22Rv1 (cell line): ENCODE data around the gene IKZF1.

Experiments
- H3K27ac ChIP-seq: fragments of 450-650 bp; 2 replicates; pipeline ENCODE4 v1.5.1; 2017
- CTCF ChIP-seq: fragments of 450-650 bp; IDR thresholded peaks from 2 replicates; pipeline ENCODE4 v1.5.1; 2017; ENCODE audit warnings: mild to moderate bottlenecking
- ZFX ChIP-seq: fragments of 450-650 bp; IDR thresholded peaks from 2 replicates; pipeline ENCODE4 v1.6.1; 2017; ENCODE audit warnings: antibody characterized with exemption, borderline replicate concordance

The IKZF1 gene

DNA sequence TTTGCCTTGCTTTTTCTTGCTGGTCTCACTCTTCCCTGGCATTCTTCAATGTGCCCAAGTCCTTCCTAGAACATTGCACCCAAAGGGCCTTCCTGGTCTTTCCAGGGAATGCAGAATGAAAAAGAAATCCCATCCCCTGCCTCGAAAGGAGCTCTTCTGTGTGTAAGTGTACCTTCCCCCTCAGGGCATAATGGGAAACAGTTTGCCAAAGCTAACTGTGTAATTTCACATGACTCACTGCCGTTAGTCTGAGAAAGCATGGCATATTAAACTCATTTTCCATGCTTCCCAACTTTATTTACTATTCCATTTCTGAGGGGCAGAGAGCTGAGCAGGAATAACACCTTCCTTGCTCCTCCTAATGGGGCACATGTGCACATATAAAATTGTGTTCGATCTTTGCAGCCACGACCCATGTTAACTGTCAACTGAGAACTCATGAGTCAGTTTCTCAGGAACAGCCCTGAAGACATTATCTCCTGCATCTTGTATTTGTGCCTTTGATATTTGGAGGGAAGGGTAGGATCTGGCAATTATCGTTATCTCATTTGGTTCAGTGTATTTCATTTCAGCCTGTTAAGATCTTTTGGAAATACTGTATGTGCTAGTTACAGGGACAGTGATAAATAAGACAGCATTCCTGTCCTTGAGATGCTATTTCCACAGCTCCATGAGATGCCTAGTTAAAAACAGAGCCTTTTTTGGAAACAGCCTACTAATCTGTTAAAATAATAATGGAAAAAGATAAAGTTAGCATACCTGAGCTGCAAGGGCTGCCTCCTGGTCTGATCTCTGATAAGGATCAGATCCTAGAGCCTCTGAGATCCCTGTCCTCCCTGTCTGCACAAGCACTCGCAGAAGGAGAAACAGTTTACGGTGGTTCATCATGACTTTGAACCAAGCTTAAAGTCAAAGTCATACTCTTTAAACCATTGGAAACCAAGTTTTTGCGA is 42.3 kb downstream of the IKZF1 start:
- TF ChIP-seq ZFX (no peak), CTCF (no peak)

DNA sequence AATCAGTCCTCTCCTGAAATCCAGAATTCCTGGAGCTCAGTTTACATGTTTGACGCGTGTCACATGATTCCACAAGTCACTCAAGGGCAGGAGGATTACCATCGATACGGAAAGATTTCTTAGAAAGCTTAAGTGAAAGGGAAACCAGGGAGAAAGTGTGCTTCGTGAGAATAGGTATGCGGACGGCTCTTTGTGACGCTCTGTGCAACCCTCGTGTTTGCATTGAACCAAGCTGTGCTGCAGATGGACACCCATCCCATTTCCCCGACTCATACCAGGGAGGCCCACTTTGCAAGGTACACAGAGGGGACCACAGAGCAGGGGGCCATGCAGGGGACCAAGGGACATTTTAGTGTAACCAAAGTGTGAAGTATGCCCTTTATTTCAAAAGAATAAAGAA is 43.2 kb downstream of the IKZF1 start:
- no peak overlapping the region for H3K27ac ChIP-seq
- TF ChIP-seq CTCF (no peak), ZFX (no peak)

More for the DNA sequence above, 42.3 kb downstream of the IKZF1 start:
- no peak overlapping the region for H3K27ac ChIP-seq

- H3K27ac ChIP-seq: no peak overlapping the region
- TF ChIP-seq ZFX: no peak
- no peak for TF ChIP-seq CTCF
Measured at GRCh38 chr7:50348469-50349162, 44.1 kb downstream of the IKZF1 start.

- TF ChIP-seq ZFX (no peak), CTCF (no peak)
- H3K27ac ChIP-seq: no peak overlapping the region
Measured at GRCh38 chr7:50349399-50349798, 44.9 kb downstream of the IKZF1 start.

- TF ChIP-seq ZFX (no peak), CTCF (no peak)
- no peak overlapping the region for H3K27ac ChIP-seq
Measured at GRCh38 chr7:50349963-50350944, 45.7 kb downstream of the IKZF1 start.

DNA sequence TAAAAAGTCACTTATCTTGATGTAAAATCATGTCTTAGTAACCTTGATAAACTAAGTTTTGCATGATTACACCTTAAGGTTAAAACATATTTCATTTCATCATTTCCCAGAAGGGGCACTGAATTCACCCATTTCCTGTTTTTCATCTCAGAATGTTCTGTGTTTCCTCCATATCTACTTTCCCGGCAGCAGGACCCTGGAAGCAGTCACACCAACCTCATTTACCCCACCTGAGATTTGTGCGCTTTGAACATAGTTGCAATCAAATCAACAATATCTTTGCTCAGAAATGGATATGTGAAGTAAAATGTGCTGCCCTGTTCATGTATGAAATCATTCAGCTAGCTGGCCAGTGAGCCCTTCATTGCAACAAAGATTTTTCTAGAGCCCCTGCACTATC is 46.8 kb downstream of the IKZF1 start:
- H3K27ac ChIP-seq: no peak overlapping the region
- TF ChIP-seq CTCF: no peak
- no peak for TF ChIP-seq ZFX
